Limb (tissue), 2 donors: ENCODE measurements around the gene B3GNT5.

Experiments
- DNase-seq, 2 donors: peaks; one replicate each; pipeline ENCODE4 v3.0.0-alpha.2; 2016; ENCODE audit errors: extremely low spot score in 2 of 2

Gene B3GNT5

DNA sequence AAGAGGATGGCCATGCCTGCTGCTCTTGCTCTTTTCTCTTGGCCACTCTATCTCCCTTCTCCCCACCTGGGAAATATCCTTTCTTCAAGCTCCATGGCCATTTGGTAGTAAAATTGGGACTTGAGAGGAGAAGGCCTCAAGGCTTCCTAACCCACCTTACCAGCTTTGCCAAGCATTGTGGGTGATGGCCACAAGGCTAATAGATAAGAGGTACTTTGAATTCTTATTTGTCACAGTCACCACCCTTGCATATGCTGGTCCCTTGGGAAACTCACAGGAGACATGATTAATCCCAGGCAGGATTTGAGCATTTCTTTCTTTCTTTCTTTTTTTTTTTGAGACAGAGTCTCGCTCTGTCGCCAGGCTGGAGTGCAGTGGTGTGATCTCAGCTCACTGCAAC, 37.2 kb downstream of the B3GNT5 start:
- DNase-seq, result no peak

DNA sequence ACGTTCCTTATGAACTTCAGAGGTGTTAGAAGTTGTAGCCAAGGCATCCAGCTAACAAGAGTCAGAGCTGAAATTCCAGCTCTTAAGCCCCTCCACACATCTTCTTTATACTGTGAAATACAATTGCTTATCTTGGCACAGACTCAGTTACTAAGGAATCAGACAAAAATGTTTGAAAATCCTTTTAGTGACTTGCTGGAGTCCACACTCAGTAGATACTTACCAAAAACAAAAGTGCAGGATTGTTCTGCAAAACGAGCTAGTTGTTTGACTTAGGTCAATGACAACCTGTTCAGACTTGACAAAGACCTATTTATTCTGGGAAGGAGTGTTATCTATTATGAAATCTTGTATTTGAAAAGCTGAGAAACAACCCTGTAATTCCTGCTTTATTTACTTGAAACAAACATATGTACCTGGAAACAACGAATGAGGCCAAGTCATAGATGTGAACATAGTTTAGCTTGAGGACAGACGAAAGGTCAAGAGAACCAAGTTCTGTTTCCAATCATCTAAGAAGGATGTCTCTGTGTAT, 38.5 kb downstream of the B3GNT5 start:
- DNase-seq, result no peak

- DNase-seq, result no peak
These were observed 40.9 kb downstream of the B3GNT5 start for GRCh38 chr3:183293966-183294365.

GRCh38 chr3:183295211-183295610, 42.2 kb downstream of the B3GNT5 start:
- DNase-seq, result no peak

DNA sequence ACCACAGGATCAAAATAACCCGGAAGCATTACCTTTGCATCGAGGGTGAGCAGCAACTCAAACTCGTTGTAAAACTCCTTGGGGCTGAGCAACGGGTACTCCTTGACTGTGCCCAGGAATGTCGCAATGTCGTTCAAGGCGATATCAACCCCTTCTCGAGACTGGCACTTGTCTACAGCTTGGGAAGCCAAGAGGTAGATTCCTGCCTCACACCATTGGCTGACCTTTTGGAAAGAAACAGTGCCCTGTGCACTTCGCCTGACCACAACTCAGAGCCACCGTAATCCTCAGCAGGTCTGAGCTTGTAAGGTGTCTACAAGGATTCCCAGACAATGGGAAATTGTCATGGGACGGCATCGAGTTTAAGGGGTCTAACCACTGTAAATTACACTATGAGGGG, 43.9 kb downstream of the B3GNT5 start:
- no peak for DNase-seq

DNA sequence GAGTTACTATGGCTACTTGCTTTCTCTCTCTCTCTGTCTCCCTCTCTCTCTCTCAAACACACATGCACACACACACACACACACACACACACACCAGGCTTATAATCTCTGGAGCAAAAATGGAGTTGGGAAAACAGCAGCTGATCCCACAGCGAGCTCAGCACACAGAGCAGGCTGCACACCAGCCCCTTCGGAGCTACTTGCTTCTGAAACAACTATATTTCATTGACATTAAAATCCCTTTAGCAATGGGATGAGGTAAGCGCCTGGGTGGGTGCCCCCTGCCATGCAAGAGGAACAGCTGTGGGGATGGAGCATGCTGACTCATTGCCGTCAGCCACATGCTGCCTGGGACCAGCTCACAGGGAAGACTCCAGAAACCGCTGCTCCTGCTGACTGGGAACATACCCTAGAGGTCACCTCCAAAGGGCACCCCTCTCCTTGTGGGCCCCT, 45.7 kb downstream of the B3GNT5 start:
- DNase-seq, result peak; percentile 62 to 70

- DNase-seq, result no peak
These were observed 46.9 kb downstream of the B3GNT5 start for GRCh38 chr3:183299976-183300375.

GRCh38 chr3:183300996-183301562, 48.0 kb downstream of the B3GNT5 start:
- no peak for DNase-seq

DNA sequence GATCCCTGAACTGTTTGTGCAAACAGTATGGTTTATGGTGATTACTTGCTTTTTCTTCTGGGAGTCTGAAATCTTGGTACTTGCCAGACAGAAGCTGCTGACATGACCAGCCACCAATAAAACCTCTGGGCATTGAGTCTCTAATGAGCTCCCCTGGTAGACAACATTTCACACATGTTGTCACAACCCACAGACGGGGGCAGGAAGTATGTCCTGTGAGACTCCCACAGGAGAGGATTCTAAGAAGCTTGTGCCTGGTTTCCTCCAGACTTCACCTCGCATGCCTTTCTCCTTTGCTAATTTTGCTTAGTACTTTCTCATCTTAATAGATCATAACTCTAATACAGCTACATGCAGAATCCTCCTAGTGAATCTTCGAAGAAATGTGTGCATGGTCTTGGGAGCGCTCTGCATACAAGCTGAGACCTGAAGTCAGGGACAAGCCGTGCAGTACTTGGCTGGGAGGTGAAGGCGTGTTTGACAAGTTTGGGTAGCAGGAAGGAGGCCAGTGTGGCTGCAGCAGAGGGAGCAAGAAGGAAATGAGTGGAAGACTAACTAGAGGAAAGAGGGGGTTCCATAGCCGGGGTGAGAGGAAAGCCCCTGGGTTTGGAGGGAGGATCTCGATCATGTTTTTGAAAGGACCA, 49.0 kb downstream of the B3GNT5 start:
- DNase-seq, result no peak

GRCh38 chr3:183303690-183304089, 50.6 kb downstream of the B3GNT5 start:
- no peak for DNase-seq

GRCh38 chr3:183306798-183307671, 54.0 kb downstream of the B3GNT5 start:
- peak in 1 of 2 donors; percentile 53 for DNase-seq

- no peak for DNase-seq
These were observed 54.7 kb downstream of the B3GNT5 start for GRCh38 chr3:183307749-183308148.

- no peak for DNase-seq
These were observed 55.7 kb downstream of the B3GNT5 start for GRCh38 chr3:183308751-183309150.

DNA sequence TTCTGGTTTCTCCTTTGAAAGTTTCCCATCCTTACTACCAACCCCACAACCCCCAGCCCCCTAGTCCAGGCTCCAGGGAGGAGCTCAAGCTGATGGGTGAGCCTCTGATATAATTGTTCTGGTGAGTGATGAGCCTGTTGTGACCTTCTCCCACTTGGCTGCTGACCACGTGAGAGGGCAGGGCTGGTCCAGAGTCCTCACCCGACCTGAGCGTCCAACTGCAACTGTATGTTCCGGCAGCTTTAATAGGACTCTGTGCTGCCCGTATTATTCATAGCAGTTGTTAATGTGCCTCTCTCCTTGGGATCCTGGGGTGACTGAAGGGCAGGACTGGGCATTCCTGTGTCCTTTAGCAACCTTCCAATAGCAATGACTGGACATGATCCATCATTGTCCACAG, 56.2 kb downstream of the B3GNT5 start:
- DNase-seq, result no peak

- DNase-seq, result no peak
These were observed 57.9 kb downstream of the B3GNT5 start for GRCh38 chr3:183310936-183311335.

GRCh38 chr3:183312433-183312832, 59.4 kb downstream of the B3GNT5 start:
- DNase-seq, result no peak

DNA sequence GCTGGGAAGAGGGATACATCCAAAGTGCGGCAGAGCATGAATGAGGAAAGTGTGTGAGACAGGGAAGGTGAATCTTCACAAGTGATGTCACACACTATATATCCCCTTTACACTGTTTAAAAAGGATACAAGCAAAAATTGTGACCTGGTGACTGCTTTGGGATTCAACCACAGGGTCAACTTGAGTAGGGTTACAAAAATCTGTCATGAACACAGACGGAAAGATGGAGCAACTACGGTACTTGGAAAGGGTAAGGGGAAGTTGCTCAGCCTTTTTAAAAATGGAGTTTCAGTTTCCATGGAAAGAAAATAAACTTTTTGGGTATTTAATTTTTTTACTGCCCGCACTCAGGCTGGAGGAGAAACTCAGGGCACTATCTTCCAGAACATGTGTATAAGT, 60.3 kb downstream of the B3GNT5 start:
- no peak for DNase-seq

DNA sequence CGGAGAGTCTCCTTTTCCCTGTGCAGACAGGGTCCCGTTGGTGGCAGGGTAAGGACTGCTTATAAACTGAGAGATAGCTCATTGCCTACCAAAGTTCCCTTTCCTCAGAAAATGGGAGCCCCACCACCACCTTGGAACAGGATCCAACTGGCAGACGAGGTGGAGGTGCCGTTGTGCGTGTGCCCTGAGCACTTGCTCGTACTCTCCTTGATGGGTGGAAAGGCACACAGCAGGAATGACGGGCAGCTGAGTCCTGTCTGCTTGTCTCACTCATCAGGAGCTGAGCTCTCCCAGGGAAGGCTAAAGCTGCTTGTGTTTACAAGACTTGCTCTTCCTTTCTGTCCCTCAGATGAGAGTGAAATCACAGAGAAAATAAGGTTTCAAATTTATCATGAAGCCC, 60.7 kb downstream of the B3GNT5 start:
- no peak for DNase-seq

- no peak for DNase-seq
These were observed 62.7 kb downstream of the B3GNT5 start for GRCh38 chr3:183315739-183316138.

DNA sequence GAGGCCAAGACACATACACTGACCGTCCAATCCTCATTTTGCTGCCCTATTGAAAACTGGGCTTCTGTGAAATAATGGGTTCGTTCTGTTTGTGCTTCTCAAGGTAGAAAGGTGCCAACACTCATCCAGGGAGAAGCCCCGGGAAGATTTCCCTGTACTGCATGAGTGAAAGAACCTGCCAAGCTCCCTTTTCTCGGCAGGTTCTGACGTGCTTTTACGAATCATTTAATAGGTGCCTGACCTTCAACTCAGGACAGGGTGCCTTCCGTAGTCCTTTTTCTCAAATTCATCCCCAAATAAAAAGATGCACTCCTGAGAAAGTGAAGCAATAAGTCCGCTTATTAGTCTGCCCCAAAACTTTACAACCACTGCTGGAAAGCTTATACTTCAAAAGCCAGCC, 64.2 kb downstream of the B3GNT5 start:
- DNase-seq, result no peak

DNA sequence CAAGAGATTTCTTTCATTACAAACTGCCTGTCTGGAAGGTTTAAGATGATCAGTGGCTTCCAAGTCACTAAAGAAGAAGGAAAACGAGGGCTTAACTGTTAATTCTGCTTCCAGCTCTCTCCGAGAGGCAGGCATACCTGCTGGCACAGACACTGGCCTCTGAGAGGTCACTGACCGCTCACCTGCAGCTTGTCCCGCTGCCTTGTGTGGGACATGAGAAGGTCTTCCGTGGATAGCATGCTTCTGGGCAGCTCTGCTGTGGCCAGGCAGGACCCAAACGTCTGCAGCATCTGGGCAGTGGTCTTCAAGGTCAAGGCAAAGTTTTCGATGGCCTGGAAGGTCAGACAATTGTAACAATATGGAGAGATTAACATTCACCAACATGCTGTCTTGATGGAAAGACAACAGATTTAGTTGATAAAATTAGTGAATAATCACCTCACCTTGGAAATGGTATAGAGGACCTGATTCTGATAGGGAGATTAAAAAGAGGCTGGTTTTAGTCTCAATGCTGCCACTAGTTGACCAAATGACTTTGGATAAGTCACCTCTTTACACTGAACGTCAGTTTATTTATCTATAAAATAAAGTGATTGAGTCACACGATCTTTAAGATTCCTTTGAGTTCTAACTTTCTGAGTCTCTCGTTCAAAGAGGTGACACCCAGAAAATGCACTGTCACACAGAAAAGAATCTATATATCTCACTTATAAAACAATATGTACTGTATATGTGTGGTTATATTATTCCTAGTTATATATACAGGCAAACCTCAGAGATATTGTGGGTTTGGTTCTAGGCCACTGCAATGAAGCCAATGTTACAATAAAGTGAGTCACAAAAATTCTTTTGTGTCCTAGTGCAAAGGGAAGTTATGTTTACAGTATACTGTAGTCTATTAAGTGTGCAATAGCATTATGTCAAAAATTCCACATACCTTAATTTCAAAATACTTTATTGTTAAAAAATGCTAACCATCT, 65.1 kb downstream of the B3GNT5 start:
- no peak for DNase-seq
